GM18508 (cell line): ENCODE results near the gene DIS3L2.

Experiments used
- ATAC-seq: cut with Tn5 transposase; IDR thresholded peaks from one replicate; pipeline ENCODE4 v1.9.1; 2021; ENCODE audit warnings: moderate number of reproducible peaks; ENCODE audit not compliant: insufficient read depth, unreplicated experiment

Gene DIS3L2

GRCh38 chr2:232213176-232213575, 251.7 kb downstream of the DIS3L2 start:
- no peak for ATAC-seq

- no peak for ATAC-seq
Observed at GRCh38 chr2:232214053-232214452, 252.5 kb downstream of the DIS3L2 start.

GRCh38 chr2:232216028-232216427, 254.5 kb downstream of the DIS3L2 start:
- ATAC-seq = no peak

- no peak for ATAC-seq
Observed at GRCh38 chr2:232218778-232219495, 257.4 kb downstream of the DIS3L2 start.

GRCh38 chr2:232219496-232219870, 258.0 kb downstream of the DIS3L2 start:
- ATAC-seq = no peak

GRCh38 chr2:232219932-232220331, 258.4 kb downstream of the DIS3L2 start:
- ATAC-seq = no peak

- ATAC-seq = no peak
Observed at GRCh38 chr2:232225429-232225828, 263.9 kb downstream of the DIS3L2 start.

GRCh38 chr2:232225895-232226294, 264.4 kb downstream of the DIS3L2 start:
- no peak for ATAC-seq

GRCh38 chr2:232228332-232228731, 266.8 kb downstream of the DIS3L2 start:
- no peak for ATAC-seq

- no peak for ATAC-seq
Observed at GRCh38 chr2:232228971-232229894, 267.7 kb downstream of the DIS3L2 start.

- no peak for ATAC-seq
Observed at GRCh38 chr2:232229911-232230310, 268.4 kb downstream of the DIS3L2 start.

- ATAC-seq = no peak
Observed at GRCh38 chr2:232230560-232230959, 269.0 kb downstream of the DIS3L2 start.

- no peak for ATAC-seq
Observed at GRCh38 chr2:232231554-232231953, 270.0 kb downstream of the DIS3L2 start.

- ATAC-seq = no peak
Observed at GRCh38 chr2:232232915-232233314, 271.4 kb downstream of the DIS3L2 start.

GRCh38 chr2:232234922-232235615, 273.6 kb downstream of the DIS3L2 start:
- no peak for ATAC-seq

GRCh38 chr2:232235716-232236115, 274.2 kb downstream of the DIS3L2 start:
- no peak for ATAC-seq

GRCh38 chr2:232236200-232236599, 274.7 kb downstream of the DIS3L2 start:
- ATAC-seq = peak; percentile 81

- no peak for ATAC-seq
Observed at GRCh38 chr2:232237464-232237863, 276.0 kb downstream of the DIS3L2 start.

GRCh38 chr2:232238108-232238507, 276.6 kb downstream of the DIS3L2 start:
- no peak for ATAC-seq

GRCh38 chr2:232238596-232238995, 277.1 kb downstream of the DIS3L2 start:
- ATAC-seq = no peak
